CD4-positive, CD25-positive, alpha-beta regulatory T cell (primary cell): ENCODE measurements around the gene SLC25A39. TPM values are rescaled to one million over a fixed set of nuclear protein-coding genes. Genes with fewer than 3 reads are reported as not detected.
"Not testable (repeated sequence)": the region's sequence is repeated elsewhere in the genome, so short reads cannot be mapped to it uniquely, and the experiment has no call there.

Experiments
- ATAC-seq, 2 donors: fragments of 150-1000 bp; cut with Tn5 transposase; one replicate each; pipeline ENCODE4 v1.10.0; 2021; ENCODE audit warnings: low read depth in 2 of 2, moderate number of reproducible peaks in 2 of 2, moderate library complexity in 1 of 2
- DNase-seq, 3 donors: peaks; one replicate each; pipeline versions ENCODE4 v3.0.0 to v3.0.0-alpha.2; 2012 to 2022; ENCODE audit warnings: mixed read lengths in 1 of 3
- H3K27ac ChIP-seq: one replicate; pipeline ENCODE4 v1.7.0; 2013; ENCODE audit warnings: mild to moderate bottlenecking, low read length; ENCODE audit not compliant: insufficient read depth, poor library complexity, severe bottlenecking
- H3K27me3 ChIP-seq: one replicate; pipeline ENCODE4 v1.7.0; 2013; ENCODE audit warnings: low read length; ENCODE audit not compliant: control insufficient read depth, insufficient read depth
- H3K36me3 ChIP-seq: one replicate; pipeline ENCODE4 v1.7.0; 2013; ENCODE audit warnings: mild to moderate bottlenecking, low read length, moderate library complexity; ENCODE audit not compliant: control insufficient read depth, insufficient read depth
- H3K4me1 ChIP-seq: 2 replicates; pipeline ENCODE4 v1.7.0; 2013; ENCODE audit warnings: mild to moderate bottlenecking, low read length; ENCODE audit not compliant: insufficient read depth, control insufficient read depth, poor library complexity, severe bottlenecking
- H3K4me3 ChIP-seq: one replicate; pipeline ENCODE4 v1.7.0; 2013; ENCODE audit warnings: low read depth, mild to moderate bottlenecking, low read length, moderate library complexity
- H3K9me3 ChIP-seq, 2 experiments: 1 replicate in 1 of 2; 2 replicates in 1 of 2; pipeline ENCODE4 v1.7.0; 2013; ENCODE audit warnings: low read length in 2 of 2, mild to moderate bottlenecking in 1 of 2, moderate library complexity in 1 of 2; ENCODE audit not compliant: control insufficient read depth in 2 of 2
- H3K27ac Mint-ChIP-seq, 3 donors: one replicate each; pipeline ENCODE4 v1.8.0; 2020 to 2022; ENCODE audit warnings: mild to moderate bottlenecking in 3 of 3, mixed read lengths in 3 of 3, moderate library complexity in 2 of 3
- H3K27me3 Mint-ChIP-seq: one replicate; pipeline ENCODE4 v1.8.0; 2022; ENCODE audit warnings: mild to moderate bottlenecking, mixed read lengths
- H3K36me3 Mint-ChIP-seq: one replicate; pipeline ENCODE4 v1.8.0; 2020; ENCODE audit warnings: mixed read lengths
- H3K4me1 Mint-ChIP-seq, 4 donors: one replicate each; pipeline ENCODE4 v1.8.0; 2020 to 2022; ENCODE audit warnings: mixed read lengths in 4 of 4, mild to moderate bottlenecking in 1 of 4
- H3K4me3 Mint-ChIP-seq, 4 donors: one replicate each; pipeline ENCODE4 v1.8.0; 2020 to 2022; ENCODE audit warnings: mild to moderate bottlenecking in 4 of 4, mixed read lengths in 4 of 4, moderate library complexity in 3 of 4
- H3K9me3 Mint-ChIP-seq, 7 donors: one replicate each; pipeline ENCODE4 v1.8.0; 2020 to 2022; ENCODE audit warnings: mixed read lengths in 7 of 7, mild to moderate bottlenecking in 3 of 7, moderate library complexity in 2 of 7
- polyA plus RNA-seq, 4 donors: library from polyadenylated mRNA; unstranded; fragments of 300-500 nt; fragmentation: Illumina TruSeq; gene quantifications; one replicate each; pipeline ENCODE4 v1.2.3, GENCODE V29; 2021
- total RNA-seq: library from RNA; stranded (reverse); gene quantifications from one replicate; pipeline ENCODE4 v1.2.3, GENCODE V29; 2022

Gene SLC25A39
- total and polyA plus RNA-seq, 5 donors from 2014 or later = 64.7 to 112 (median 97.0) TPM

DNA sequence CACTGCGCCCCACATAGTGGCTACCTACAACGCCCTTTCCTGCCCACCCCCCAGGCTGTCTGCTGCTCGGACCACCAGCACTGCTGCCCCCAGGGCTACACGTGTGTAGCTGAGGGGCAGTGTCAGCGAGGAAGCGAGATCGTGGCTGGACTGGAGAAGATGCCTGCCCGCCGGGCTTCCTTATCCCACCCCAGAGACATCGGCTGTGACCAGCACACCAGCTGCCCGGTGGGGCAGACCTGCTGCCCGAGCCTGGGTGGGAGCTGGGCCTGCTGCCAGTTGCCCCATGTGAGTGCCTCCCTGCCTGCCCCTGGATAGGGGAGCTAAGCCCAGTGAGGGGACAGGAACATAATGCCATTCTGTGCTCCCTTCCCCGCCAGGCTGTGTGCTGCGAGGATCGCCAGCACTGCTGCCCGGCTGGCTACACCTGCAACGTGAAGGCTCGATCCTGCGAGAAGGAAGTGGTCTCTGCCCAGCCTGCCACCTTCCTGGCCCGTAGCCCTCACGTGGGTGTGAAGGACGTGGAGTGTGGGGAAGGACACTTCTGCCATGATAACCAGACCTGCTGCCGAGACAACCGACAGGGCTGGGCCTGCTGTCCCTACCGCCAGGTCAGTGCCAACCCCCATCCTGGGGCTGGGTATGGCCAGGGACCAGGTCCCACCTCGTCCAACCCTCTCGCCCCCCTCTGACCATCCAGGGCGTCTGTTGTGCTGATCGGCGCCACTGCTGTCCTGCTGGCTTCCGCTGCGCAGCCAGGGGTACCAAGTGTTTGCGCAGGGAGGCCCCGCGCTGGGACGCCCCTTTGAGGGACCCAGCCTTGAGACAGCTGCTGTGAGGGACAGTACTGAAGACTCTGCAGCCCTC is 27.6 kb upstream of the SLC25A39 start:
- no peak for DNase-seq
- H3K27me3 Mint-ChIP-seq = peaks cover 17% of the 10 kb centered on the region
- H3K27ac Mint-ChIP-seq = no peak overlapping the region

DNA sequence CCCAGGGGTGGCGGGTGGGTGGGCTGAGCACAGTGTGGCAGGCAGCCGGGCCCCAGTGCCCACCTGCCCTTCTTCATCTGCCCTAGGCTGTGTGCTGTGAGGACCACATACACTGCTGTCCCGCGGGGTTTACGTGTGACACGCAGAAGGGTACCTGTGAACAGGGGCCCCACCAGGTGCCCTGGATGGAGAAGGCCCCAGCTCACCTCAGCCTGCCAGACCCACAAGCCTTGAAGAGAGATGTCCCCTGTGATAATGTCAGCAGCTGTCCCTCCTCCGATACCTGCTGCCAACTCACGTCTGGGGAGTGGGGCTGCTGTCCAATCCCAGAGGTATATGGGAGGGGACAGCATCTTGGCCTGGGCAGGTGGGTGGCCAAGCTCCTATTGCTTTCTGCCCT is 26.8 kb upstream of the SLC25A39 start:
- H3K9me3 Mint-ChIP-seq = peaks cover 0 to 2% (median 0%) of the 10 kb centered on the region in 7 donors
- ATAC-seq (no peak), DNase-seq (no peak)
- H3K27ac Mint-ChIP-seq = no peak overlapping the region
- H3K4me3 Mint-ChIP-seq = peak overlapping the region in 2 of 4 donors; percentile 10 to 66
- H3K27me3 Mint-ChIP-seq = peaks cover 17% of the 10 kb centered on the region
- no peaks in the 10 kb centered on the region for H3K36me3 Mint-ChIP-seq
- Histone ChIP-seq H3K4me3 (no peak overlapping the region), H3K36me3 (no peaks in the 10 kb centered on the region), H3K27ac (no peak overlapping the region), H3K9me3 (no peaks in the 10 kb centered on the region), H3K27me3 (no peaks in the 10 kb centered on the region), H3K4me1 (peaks cover 7% of the 10 kb centered on the region)
- peaks cover 0 to 14% (median 2%) of the 10 kb centered on the region in 4 donors for H3K4me1 Mint-ChIP-seq

More for the DNA sequence above, 27.6 kb upstream of the SLC25A39 start:
- H3K4me3 ChIP-seq = no peak overlapping the region
- H3K4me1 ChIP-seq = peaks cover 7% of the 10 kb centered on the region
- H3K27me3 ChIP-seq = no peaks in the 10 kb centered on the region
- H3K36me3 ChIP-seq = no peaks in the 10 kb centered on the region
- no peak for ATAC-seq
- Mint-ChIP-seq H3K4me1 (peaks cover 0 to 12% (median 1%) of the 10 kb centered on the region in 4 donors), H3K9me3 (peaks cover 0 to 2% (median 0%) of the 10 kb centered on the region in 7 donors), H3K4me3 (peak overlapping the region; percentile 41 to 79 (median 62)), H3K36me3 (no peaks in the 10 kb centered on the region)
- H3K27ac ChIP-seq = no peak overlapping the region
- no peaks in the 10 kb centered on the region for H3K9me3 ChIP-seq

GRCh38 chr17:44350733-44351226 is 26.2 kb upstream of the SLC25A39 start:
- Mint-ChIP-seq H3K27ac (no peak overlapping the region), H3K4me1 (peaks cover 0 to 21% (median 8%) of the 10 kb centered on the region in 4 donors), H3K4me3 (peak overlapping the region in 2 of 4 donors; percentile 11 to 81), H3K27me3 (peaks cover 15% of the 10 kb centered on the region), H3K36me3 (no peaks in the 10 kb centered on the region), H3K9me3 (peaks cover 0 to 2% (median 0%) of the 10 kb centered on the region in 7 donors)
- no peak overlapping the region for H3K27ac ChIP-seq
- H3K36me3 ChIP-seq = no peaks in the 10 kb centered on the region
- H3K9me3 ChIP-seq = no peaks in the 10 kb centered on the region
- DNase-seq (peak; percentile 46 to 74 (median 67)), ATAC-seq (peak; percentile 58 to 66)
- no peaks in the 10 kb centered on the region for H3K27me3 ChIP-seq
- peaks cover 12% of the 10 kb centered on the region for H3K4me1 ChIP-seq
- no peak overlapping the region for H3K4me3 ChIP-seq

DNA sequence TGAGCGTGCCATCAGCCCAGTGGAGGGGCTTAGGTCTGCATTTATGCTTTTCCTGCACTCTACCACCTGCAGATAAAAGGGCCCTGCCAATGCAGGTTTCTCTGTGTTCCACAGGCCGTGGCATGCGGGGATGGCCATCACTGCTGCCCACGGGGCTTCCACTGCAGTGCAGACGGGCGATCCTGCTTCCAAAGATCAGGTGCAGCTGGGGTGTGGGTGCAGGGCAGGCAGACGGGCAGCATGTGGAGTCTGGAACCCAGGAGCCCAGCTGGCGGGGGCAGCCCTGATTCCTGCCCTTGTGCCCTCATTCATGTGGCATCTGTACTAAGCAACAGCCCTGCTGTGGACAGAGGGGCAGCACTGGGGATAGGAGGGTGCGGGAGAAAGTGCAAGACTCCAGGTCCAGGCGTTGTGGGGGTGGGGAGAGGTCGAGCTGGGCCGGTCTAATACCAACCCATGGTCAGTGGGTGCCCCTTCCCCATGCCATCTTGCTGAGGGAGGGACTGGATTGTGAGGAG is 25.0 kb upstream of the SLC25A39 start:
- Mint-ChIP-seq H3K9me3 (peaks cover 0 to 2% (median 0%) of the 10 kb centered on the region in 7 donors), H3K4me1 (peaks cover 0 to 26% (median 15%) of the 10 kb centered on the region in 4 donors), H3K27ac (no peak overlapping the region), H3K27me3 (peaks cover 14% of the 10 kb centered on the region), H3K4me3 (no peak overlapping the region), H3K36me3 (no peaks in the 10 kb centered on the region)
- Histone ChIP-seq H3K27me3 (no peaks in the 10 kb centered on the region), H3K36me3 (no peaks in the 10 kb centered on the region), H3K9me3 (no peaks in the 10 kb centered on the region), H3K4me3 (no peak overlapping the region), H3K4me1 (peaks cover 22% of the 10 kb centered on the region), H3K27ac (no peak overlapping the region)
- ATAC-seq (no peak), DNase-seq (no peak)

DNA sequence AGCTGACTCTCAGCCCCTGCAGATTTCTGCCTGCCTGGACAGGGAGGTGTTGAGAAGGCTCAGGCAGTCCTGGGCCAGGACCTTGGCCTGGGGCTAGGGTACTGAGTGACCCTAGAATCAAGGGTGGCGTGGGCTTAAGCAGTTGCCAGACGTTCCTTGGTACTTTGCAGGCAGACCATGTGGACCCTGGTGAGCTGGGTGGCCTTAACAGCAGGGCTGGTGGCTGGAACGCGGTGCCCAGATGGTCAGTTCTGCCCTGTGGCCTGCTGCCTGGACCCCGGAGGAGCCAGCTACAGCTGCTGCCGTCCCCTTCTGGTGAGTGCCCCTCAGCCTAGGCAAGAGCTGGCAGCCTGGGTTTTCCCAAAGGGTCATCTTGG is 24.4 kb upstream of the SLC25A39 start:
- H3K27me3 ChIP-seq = no peaks in the 10 kb centered on the region
- no peaks in the 10 kb centered on the region for H3K36me3 Mint-ChIP-seq
- H3K4me3 ChIP-seq = no peak overlapping the region
- peaks cover 26% of the 10 kb centered on the region for H3K4me1 ChIP-seq
- H3K27me3 Mint-ChIP-seq = peaks cover 14% of the 10 kb centered on the region
- DNase-seq = no peak
- H3K4me3 Mint-ChIP-seq = peak overlapping the region in 1 of 4 donors; percentile 24
- no peak overlapping the region for H3K27ac Mint-ChIP-seq
- no peak for ATAC-seq
- no peaks in the 10 kb centered on the region for H3K9me3 ChIP-seq
- peaks cover 0 to 2% (median 0%) of the 10 kb centered on the region in 7 donors for H3K9me3 Mint-ChIP-seq
- no peaks in the 10 kb centered on the region for H3K36me3 ChIP-seq
- peaks cover 0 to 30% (median 15%) of the 10 kb centered on the region in 4 donors for H3K4me1 Mint-ChIP-seq
- no peak overlapping the region for H3K27ac ChIP-seq

GRCh38 chr17:44348234-44348987 is 23.8 kb upstream of the SLC25A39 start:
- peaks cover 14% of the 10 kb centered on the region for H3K27me3 Mint-ChIP-seq
- H3K27ac Mint-ChIP-seq = peak overlapping the region in 1 of 3 donors; percentile 42
- H3K27me3 ChIP-seq = no peaks in the 10 kb centered on the region
- peaks cover 0 to 2% (median 0%) of the 10 kb centered on the region in 7 donors for H3K9me3 Mint-ChIP-seq
- H3K27ac ChIP-seq = no peak overlapping the region
- H3K4me3 Mint-ChIP-seq = peak overlapping the region in 1 of 4 donors; percentile 24
- H3K4me3 ChIP-seq = no peak overlapping the region
- DNase-seq (no peak), ATAC-seq (peak in 1 of 2 donors; percentile 10)
- no peaks in the 10 kb centered on the region for H3K36me3 ChIP-seq
- no peaks in the 10 kb centered on the region for H3K9me3 ChIP-seq
- H3K4me1 Mint-ChIP-seq = peaks cover 0 to 30% (median 15%) of the 10 kb centered on the region in 4 donors
- peaks cover 22% of the 10 kb centered on the region for H3K4me1 ChIP-seq
- no peaks in the 10 kb centered on the region for H3K36me3 Mint-ChIP-seq

DNA sequence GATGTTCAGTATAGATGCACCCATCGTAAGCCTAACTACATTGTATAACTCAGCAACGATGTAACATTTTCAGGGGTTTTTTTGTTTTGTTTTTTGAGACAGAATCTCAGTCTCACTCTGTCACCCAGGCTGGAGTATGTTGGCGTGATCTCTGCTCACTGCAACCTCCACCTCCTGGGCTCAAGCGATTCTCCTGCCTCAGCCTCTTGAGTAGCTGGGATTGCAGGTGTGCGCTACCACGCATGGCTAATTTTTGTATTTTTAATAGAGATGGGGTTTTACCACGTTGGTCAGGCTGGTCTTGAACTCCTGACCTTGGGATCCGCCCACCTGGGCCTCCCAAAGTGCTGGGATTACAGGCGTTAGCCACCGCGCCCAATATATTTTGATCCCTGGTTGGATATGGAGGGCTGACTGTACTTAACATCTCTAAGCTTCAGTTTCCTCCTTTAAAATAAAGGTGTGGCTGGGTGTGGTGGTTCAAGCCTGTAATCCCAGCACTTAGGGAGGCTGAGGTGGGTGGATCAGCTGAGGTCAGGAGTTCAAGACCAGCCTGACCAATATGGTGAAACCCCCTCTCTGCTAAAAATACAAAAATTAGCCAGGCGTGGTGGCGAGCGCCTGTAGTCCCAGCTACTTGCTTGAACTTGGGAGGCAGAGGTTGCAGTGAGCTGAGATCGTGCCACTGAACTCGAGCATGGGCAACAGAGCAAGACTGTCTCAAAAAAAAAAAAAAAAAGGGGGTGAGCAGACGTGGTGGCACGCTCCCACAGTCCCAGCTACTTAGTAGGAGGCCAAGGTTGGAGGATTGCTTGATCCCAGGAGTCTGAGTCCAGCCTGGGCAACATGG is 22.8 kb upstream of the SLC25A39 start:
- not testable (repeated sequence) for DNase-seq, H3K9me3 ChIP-seq, ATAC-seq, H3K9me3 Mint-ChIP-seq, H3K27ac ChIP-seq, H3K27me3 Mint-ChIP-seq, H3K36me3 ChIP-seq, H3K36me3 Mint-ChIP-seq, H3K27me3 ChIP-seq, H3K4me3 ChIP-seq
- peaks cover 19% of the 10 kb centered on the region for H3K4me1 ChIP-seq
- H3K27ac Mint-ChIP-seq = peak overlapping the region in 1 of 3 donors; percentile 77
- H3K4me3 Mint-ChIP-seq = peak overlapping the region in 1 of 4 donors; percentile 96
- H3K4me1 Mint-ChIP-seq = peaks cover 0 to 25% (median 14%) of the 10 kb centered on the region in 4 donors
